Keratinocyte (primary cell): ENCODE data around the gene NRG3. TPM values are rescaled to one million over a fixed set of nuclear protein-coding genes. Genes with fewer than 3 reads are reported as not detected.

Experiments used
- DNase-seq: peaks from one replicate; pipeline ENCODE4 v3.0.0-alpha.2; 2011; ENCODE audit warnings: low read depth, missing footprints, low spot score
- FAIRE-seq: peaks from 2 replicates; lab custom pipeline; 2011; peaks lifted over from hg19 to GRCh38; lab: Jason Lieb, UNC
- H2AFZ ChIP-seq: 2 replicates; pipeline ENCODE4 v1.6.0; 2012; ENCODE audit warnings: low read length, control low read depth, inconsistent platforms; ENCODE audit not compliant: control insufficient read depth
- H3K27ac ChIP-seq: 2 replicates; pipeline ENCODE4 v1.5.1; 2011; ENCODE audit warnings: low read length; ENCODE audit not compliant: control insufficient read depth, insufficient read depth
- H3K27me3 ChIP-seq: 3 replicates; pipeline ENCODE4 v1.6.0; 2011; ENCODE audit warnings: low read length; ENCODE audit not compliant: control insufficient read depth, insufficient read depth; ENCODE audit errors: extremely low read depth
- H3K36me3 ChIP-seq, 2 experiments: 2 replicates in 1 of 2; 3 replicates in 1 of 2; pipeline ENCODE4 v1.5.1; 2011; ENCODE audit warnings: low read length in 2 of 2, mild to moderate bottlenecking in 1 of 2; ENCODE audit not compliant: control insufficient read depth in 2 of 2, insufficient read depth in 2 of 2; ENCODE audit errors: extremely low read depth in 1 of 2
- H3K4me1 ChIP-seq: 3 replicates; pipeline ENCODE4 v1.5.1; 2011; ENCODE audit warnings: low read length; ENCODE audit not compliant: control insufficient read depth, insufficient read depth; ENCODE audit errors: extremely low read depth
- H3K4me2 ChIP-seq: 3 replicates; pipeline ENCODE4 v1.6.0; 2011; ENCODE audit warnings: low read depth, low read length; ENCODE audit not compliant: control insufficient read depth, insufficient read depth; ENCODE audit errors: extremely low read depth
- H3K4me3 ChIP-seq, 3 experiments: fragments of 200-600 bp in 1 of 3; sonication (generic) in 1 of 3; 2 replicates in 2 of 3; 3 replicates in 1 of 3; pipeline ENCODE4 v1.5.1; 2011 to 2016; ENCODE audit warnings: low read length in 3 of 3, mild to moderate bottlenecking in 3 of 3, control low read depth in 2 of 3, inconsistent platforms in 1 of 3, low read depth in 1 of 3, mixed read lengths in 1 of 3, mixed run types in 1 of 3, moderate library complexity in 1 of 3; ENCODE audit not compliant: control insufficient read depth in 2 of 3, insufficient read depth in 2 of 3; ENCODE audit errors: extremely low read depth in 1 of 3
- H3K79me2 ChIP-seq: 2 replicates; pipeline ENCODE4 v1.6.0; 2012; ENCODE audit warnings: low read length; ENCODE audit not compliant: control insufficient read depth, insufficient read depth
- H3K9ac ChIP-seq: 3 replicates; pipeline ENCODE4 v1.6.0; 2011; ENCODE audit warnings: low read length; ENCODE audit not compliant: control insufficient read depth, insufficient read depth; ENCODE audit errors: extremely low read depth
- H3K9me1 ChIP-seq: 3 replicates; pipeline ENCODE4 v1.6.0; 2011; ENCODE audit warnings: low read length; ENCODE audit not compliant: control insufficient read depth, insufficient read depth; ENCODE audit errors: extremely low read depth
- H3K9me3 ChIP-seq: 2 replicates; pipeline ENCODE4 v1.5.1; 2012; ENCODE audit warnings: low read depth, low read length; ENCODE audit not compliant: control insufficient read depth
- H4K20me1 ChIP-seq: 3 replicates; pipeline ENCODE4 v1.6.0; 2011; ENCODE audit warnings: low read length; ENCODE audit not compliant: control insufficient read depth, insufficient read depth; ENCODE audit errors: extremely low read depth
- EZH2 ChIP-seq: IDR thresholded peaks from one replicate; pipeline ENCODE4 v1.6.1; 2012; ENCODE audit warnings: inconsistent platforms, mild to moderate bottlenecking, low read length, moderate library complexity
- dilution Hi-C: fragments of 300-500 bp; cut with MboI; formaldehyde crosslinking; loops from one replicate; pipeline ENCODE4 v1.7.0; 2020; ENCODE audit warnings: low sequenced_read_pairs; ENCODE audit not compliant: extremely low pct_ligation_motif_present
- polyA plus RNA-seq, 5 experiments: library from polyadenylated mRNA; depleted of rRNA in 3 of 5; stranded (reverse) in 3 of 5; stranded (forward) in 1 of 5; unstranded in 1 of 5; fragments of >200 nt; gene quantifications; 1 replicate in 1 of 5; 2 replicates in 3 of 5; 3 replicates in 1 of 5; pipeline versions ENCODE4 v1.2.1 to v1.2.3, GENCODE V29; 2011 to 2012; ENCODE audit warnings: missing spikeins in 2 of 5, low read depth in 1 of 5, low replicate concordance in 1 of 5
- TF ChIP-seq, protein P1 (sequence below), 3 experiments: IDR thresholded peaks in 1 of 3; conservative IDR thresholded peaks in 1 of 3; optimal IDR thresholded peaks in 1 of 3; 2 replicates in 2 of 3; 3 replicates in 1 of 3; pipeline versions ENCODE3 to v1.5.1; 2011; ENCODE audit warnings: low read length in 3 of 3, mild to moderate bottlenecking in 3 of 3, moderate library complexity in 2 of 3, control low read depth in 1 of 3, inconsistent platforms in 1 of 3; ENCODE audit not compliant: insufficient read depth in 2 of 3; ENCODE audit errors: extremely low read depth in 1 of 3

Gene NRG3
- polyA plus RNA-seq, 1 donor (not counting 4 experiments of a cell fraction or from before 2014, with no cell fraction given), result not detected

DNA sequence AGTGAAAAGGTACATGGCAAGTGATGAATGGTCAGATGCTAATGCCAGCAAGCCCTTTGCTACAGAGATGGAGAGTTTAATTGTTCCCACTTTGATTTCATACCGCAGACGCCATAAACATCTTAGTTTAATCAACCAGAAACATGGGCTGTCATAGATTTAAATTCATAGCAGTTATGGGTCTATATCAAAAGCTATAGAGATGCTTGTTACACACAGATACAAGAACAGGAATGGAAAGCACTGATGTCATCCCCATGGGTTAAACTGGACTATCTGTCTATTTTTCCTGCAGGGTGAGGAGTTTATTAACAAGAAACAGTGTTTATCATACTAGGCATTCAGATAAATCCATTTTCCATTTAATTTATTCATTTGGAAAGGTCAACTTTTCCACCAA lies 409.2 kb downstream of the NRG3 start:
- H3K36me3 ChIP-seq, result no peaks in the 10 kb centered on the region
- H2AFZ ChIP-seq, result no peak overlapping the region
- DNase-seq, result no peak
- no peak overlapping the region for H3K27ac ChIP-seq
- no peaks in the 10 kb centered on the region for H3K27me3 ChIP-seq
- dilution Hi-C loops, result no loop called here
- no peaks in the 10 kb centered on the region for H4K20me1 ChIP-seq
- TF ChIP-seq EZH2, result no peak
- TF ChIP-seq, protein P1, sequence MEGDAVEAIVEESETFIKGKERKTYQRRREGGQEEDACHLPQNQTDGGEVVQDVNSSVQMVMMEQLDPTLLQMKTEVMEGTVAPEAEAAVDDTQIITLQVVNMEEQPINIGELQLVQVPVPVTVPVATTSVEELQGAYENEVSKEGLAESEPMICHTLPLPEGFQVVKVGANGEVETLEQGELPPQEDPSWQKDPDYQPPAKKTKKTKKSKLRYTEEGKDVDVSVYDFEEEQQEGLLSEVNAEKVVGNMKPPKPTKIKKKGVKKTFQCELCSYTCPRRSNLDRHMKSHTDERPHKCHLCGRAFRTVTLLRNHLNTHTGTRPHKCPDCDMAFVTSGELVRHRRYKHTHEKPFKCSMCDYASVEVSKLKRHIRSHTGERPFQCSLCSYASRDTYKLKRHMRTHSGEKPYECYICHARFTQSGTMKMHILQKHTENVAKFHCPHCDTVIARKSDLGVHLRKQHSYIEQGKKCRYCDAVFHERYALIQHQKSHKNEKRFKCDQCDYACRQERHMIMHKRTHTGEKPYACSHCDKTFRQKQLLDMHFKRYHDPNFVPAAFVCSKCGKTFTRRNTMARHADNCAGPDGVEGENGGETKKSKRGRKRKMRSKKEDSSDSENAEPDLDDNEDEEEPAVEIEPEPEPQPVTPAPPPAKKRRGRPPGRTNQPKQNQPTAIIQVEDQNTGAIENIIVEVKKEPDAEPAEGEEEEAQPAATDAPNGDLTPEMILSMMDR (optimal IDR thresholded peaks at IDR 0.05 in 1 of 3, IDR thresholded peaks at IDR 0.05 in 1 of 3, conservative IDR thresholded peaks at IDR 0.05 in 1 of 3; ENCODE audit: extremely low read depth in 1 of 3, insufficient read depth in 2 of 3, low read length in 3 of 3), result no peak
- no peak overlapping the region for H3K4me3 ChIP-seq
- H3K4me1 ChIP-seq, result no peaks in the 10 kb centered on the region
- H3K4me2 ChIP-seq, result no peak overlapping the region
- H3K79me2 ChIP-seq, result no peaks in the 10 kb centered on the region
- no peak overlapping the region for H3K9ac ChIP-seq
- H3K9me3 ChIP-seq, result no peaks in the 10 kb centered on the region
- FAIRE-seq, result no peak
- H3K9me1 ChIP-seq, result no peaks in the 10 kb centered on the region

DNA sequence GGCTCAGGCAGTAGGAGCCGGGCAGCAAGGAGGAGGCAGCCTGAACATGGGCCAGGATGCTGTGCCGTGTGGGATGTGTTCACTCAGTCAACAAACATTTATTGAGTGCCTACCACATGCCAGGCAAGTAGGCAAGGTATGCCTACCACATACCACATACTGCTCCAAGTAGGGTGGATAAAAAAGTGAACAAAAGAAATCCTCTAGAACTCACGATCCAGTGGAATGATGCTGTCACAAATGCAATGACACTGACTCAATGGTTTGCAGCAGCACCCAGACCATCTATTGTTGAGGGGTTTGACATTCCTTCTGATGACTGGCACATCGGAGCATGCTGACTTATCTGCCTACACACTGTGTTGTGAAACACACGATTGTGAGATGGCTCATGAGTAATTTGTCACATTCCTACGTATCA lies 413.5 kb downstream of the NRG3 start:
- Histone ChIP-seq H3K36me3 (no peaks in the 10 kb centered on the region), H3K9me3 (no peaks in the 10 kb centered on the region), H3K4me3 (no peak overlapping the region), H3K27ac (no peak overlapping the region), H3K4me2 (no peak overlapping the region), H3K4me1 (no peaks in the 10 kb centered on the region), H3K9ac (no peak overlapping the region), H4K20me1 (no peaks in the 10 kb centered on the region), H3K27me3 (no peaks in the 10 kb centered on the region), H3K9me1 (no peaks in the 10 kb centered on the region), H2AFZ (no peak overlapping the region), H3K79me2 (no peaks in the 10 kb centered on the region)
- no peak for FAIRE-seq
- dilution Hi-C loops, result no loop called here
- TF ChIP-seq, protein P1 (optimal IDR thresholded peaks at IDR 0.05 in 1 of 3, IDR thresholded peaks at IDR 0.05 in 1 of 3, conservative IDR thresholded peaks at IDR 0.05 in 1 of 3; ENCODE audit: extremely low read depth in 1 of 3, insufficient read depth in 2 of 3, low read length in 3 of 3), result no peak
- no peak for TF ChIP-seq EZH2
- no peak for DNase-seq
